ENCODE data around the gene ANKUB1.

The ANKUB1 gene

DNA sequence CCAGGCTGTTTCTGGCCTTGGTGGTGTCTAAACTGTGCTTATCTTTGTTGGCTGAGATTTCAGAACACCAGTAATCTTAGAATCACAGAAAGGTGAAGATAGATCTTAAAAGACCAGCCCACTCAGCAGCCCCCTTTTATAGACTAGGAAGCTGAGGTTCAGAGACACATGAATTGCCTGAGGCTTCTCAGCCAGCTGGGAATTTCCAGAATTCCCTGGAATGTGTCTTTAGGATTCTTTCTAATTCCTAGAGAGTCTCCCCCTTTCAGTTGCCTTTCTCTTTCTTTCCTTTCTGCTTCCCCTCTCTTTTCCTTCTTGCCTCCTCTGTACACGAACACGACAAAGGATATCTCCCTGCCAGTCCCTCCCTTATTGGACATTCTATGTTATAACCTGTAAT is 19.5 kb downstream of the ANKUB1 start:
- ChIA-PET POLR2A (interaction anchor here (1.1 to 1.2 kb wide), 2 partner anchors 21 to 40 kb away, joined by 3 read pairs; partner anchors contain the start of gene RNF13), CTCF (interaction anchor here (0.7 to 3.0 kb wide), 4 partner anchors 9 to 656 kb away, joined by 3 to 21 read pairs (median 6); no protein-coding TSS in a partner anchor)
- TF ChIP-seq LEF1 (IDR thresholded peaks at IDR 0.05; ENCODE audit: borderline replicate concordance) (no peak), BHLHE40 (IDR thresholded peaks at IDR 0.05; ENCODE audit: borderline replicate concordance) (no peak), SP1 (IDR thresholded peaks at IDR 0.05) (no peak), FOXK2 (IDR thresholded peaks at IDR 0.05) (no peak), TARDBP (IDR thresholded peaks at IDR 0.05) (no peak)
- DNase-seq (ENCODE audit: extremely low spot score), result no peak

- ChIA-PET CTCF (interaction anchor here (0.5 to 3.0 kb wide), 16 partner anchors 8 to 1979 kb away, joined by 3 to 21 read pairs (median 5); no protein-coding TSS in a partner anchor), POLR2A (interaction anchor here (1.2 kb wide), 1 partner anchor 20 kb away, joined by 3 read pairs; no protein-coding TSS in a partner anchor)
- TF ChIP-seq FOXM1 (IDR thresholded peaks at IDR 0.05; ENCODE audit: borderline replicate concordance) (no peak), LEF1 (IDR thresholded peaks at IDR 0.05; ENCODE audit: borderline replicate concordance) (no peak), ELF4 (IDR thresholded peaks at IDR 0.05) (no peak)
- TF ChIP-seq, protein P1, sequence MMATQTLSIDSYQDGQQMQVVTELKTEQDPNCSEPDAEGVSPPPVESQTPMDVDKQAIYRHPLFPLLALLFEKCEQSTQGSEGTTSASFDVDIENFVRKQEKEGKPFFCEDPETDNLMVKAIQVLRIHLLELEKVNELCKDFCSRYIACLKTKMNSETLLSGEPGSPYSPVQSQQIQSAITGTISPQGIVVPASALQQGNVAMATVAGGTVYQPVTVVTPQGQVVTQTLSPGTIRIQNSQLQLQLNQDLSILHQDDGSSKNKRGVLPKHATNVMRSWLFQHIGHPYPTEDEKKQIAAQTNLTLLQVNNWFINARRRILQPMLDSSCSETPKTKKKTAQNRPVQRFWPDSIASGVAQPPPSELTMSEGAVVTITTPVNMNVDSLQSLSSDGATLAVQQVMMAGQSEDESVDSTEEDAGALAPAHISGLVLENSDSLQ (IDR thresholded peaks at IDR 0.05), result peak; percentile 94
- peak; percentile 70 for DNase-seq (ENCODE audit: extremely low spot score)
Observed at GRCh38 chr3:149771652-149772271, 20.6 kb downstream of the ANKUB1 start.

GRCh38 chr3:149770246-149770645 is 22.1 kb downstream of the ANKUB1 start:
- ChIA-PET CTCF (interaction anchor here (3.0 kb wide), 1 partner anchor 38 kb away, joined by 21 read pairs; no protein-coding TSS in a partner anchor), POLR2A (no interaction called here)

DNA sequence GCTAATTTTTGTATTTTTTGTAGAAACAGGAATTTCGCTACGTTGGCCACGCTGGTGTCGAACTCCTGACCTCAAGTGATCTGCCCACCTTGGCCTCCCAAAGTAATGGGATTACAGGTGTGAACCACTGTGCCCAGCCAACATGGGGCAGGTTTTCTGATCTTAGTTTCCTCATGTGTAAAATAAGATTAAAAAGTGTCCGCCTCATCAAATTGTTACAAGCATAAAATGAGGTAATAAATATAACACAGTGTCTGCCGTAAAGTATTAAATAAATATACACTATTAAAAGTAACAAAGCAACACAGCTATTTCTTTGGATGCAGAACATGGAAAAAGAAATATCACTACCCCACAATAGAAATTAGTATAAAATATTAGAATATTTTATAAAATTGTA is 23.6 kb downstream of the ANKUB1 start:
- ChIA-PET POLR2A (no interaction called here), CTCF (interaction anchor here (4.4 kb wide), 1 partner anchor 40 kb away, joined by 28 read pairs; no protein-coding TSS in a partner anchor)
- DNase-seq (ENCODE audit: extremely low spot score), result no peak
- TF ChIP-seq LEF1 (IDR thresholded peaks at IDR 0.05; ENCODE audit: borderline replicate concordance), result no peak
- TF ChIP-seq ZNF384 (IDR thresholded peaks at IDR 0.05), result no peak
- no peak for TF ChIP-seq CTBP1 (IDR thresholded peaks at IDR 0.05; ENCODE audit: borderline replicate concordance)
- TF ChIP-seq NFRKB (IDR thresholded peaks at IDR 0.05), result no peak
- TF ChIP-seq ARNT (IDR thresholded peaks at IDR 0.05), result no peak
- TF ChIP-seq BHLHE40 (IDR thresholded peaks at IDR 0.05; ENCODE audit: borderline replicate concordance), result no peak
- TF ChIP-seq FOXM1 (IDR thresholded peaks at IDR 0.05; ENCODE audit: borderline replicate concordance), result no peak

More at GRCh38 chr3:149770246-149770645, 22.1 kb downstream of the ANKUB1 start:
- TF ChIP-seq NFRKB (IDR thresholded peaks at IDR 0.05), result no peak
- TF ChIP-seq SP1 (IDR thresholded peaks at IDR 0.05), result no peak
- no peak for TF ChIP-seq TARDBP (IDR thresholded peaks at IDR 0.05)
- no peak for TF ChIP-seq FOXM1 (IDR thresholded peaks at IDR 0.05; ENCODE audit: borderline replicate concordance)
- no peak for TF ChIP-seq L3MBTL2 (conservative IDR thresholded peaks at IDR 0.05)
- no peak for TF ChIP-seq ARNT (IDR thresholded peaks at IDR 0.05)
- TF ChIP-seq ZNF384 (IDR thresholded peaks at IDR 0.05), result no peak
- no peak for TF ChIP-seq LEF1 (IDR thresholded peaks at IDR 0.05; ENCODE audit: borderline replicate concordance)
- TF ChIP-seq, protein P1 (IDR thresholded peaks at IDR 0.05), result no peak
- no peak for TF ChIP-seq HDGF (IDR thresholded peaks at IDR 0.05; ENCODE audit: borderline replicate concordance)
- DNase-seq (ENCODE audit: extremely low spot score), result no peak

DNA sequence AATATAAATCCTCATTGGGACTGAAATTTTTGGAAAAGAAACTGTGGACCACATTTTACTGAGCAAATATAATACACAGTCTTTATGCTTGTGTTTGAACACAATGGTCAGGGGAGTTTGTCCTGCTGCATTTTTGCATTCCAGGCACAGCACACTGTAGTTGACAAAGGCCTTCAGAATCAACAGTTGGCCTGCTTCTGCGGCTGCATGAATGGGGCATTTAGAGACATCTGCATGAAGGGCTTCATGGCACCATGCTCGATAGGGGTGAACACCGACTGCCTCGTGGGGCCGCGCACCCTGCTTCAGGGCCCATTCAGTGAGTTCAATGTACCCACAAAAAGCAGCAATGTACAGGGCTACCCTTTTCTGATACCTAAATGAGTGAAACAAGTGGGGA is 24.6 kb downstream of the ANKUB1 start:
- ChIA-PET POLR2A (no interaction called here), CTCF (interaction anchor here (0.5 to 4.4 kb wide), 2 partner anchors 41 to 66 kb away, joined by 4 to 28 read pairs; no protein-coding TSS in a partner anchor)
- DNase-seq (ENCODE audit: extremely low spot score), result no peak
- TF ChIP-seq, protein P1 (IDR thresholded peaks at IDR 0.05), result no peak

DNA sequence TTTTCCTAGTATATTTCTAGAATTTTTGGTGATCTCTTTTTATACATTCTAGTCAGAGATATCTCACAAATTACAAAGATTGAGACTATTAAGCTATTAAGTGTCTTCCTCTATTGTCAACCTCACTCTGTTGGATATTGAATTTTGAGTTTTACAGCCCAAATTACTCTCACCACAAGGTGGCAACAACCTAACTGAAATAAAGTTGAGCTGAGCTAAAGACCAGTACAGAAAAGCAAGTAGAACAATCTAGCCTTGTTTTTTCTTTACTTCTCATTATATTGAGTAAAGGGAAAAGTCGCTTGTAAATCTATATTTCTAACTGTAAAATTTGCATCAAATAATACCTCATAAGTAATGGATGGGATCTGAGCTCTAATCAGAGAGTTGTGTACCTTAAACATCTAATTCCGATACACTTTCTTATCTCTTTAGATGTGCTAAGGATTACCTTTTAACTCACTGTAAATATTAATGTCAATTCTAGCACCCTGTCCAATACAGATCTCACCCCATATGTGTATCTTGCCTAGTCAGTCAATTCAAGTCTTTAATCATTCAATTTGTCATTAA is 26.5 kb downstream of the ANKUB1 start:
- ChIA-PET POLR2A (interaction anchor here (1.0 to 1.6 kb wide), 2 partner anchors 14 to 42 kb away, joined by 4 read pairs; partner anchors contain the start of gene COMMD2), CTCF (interaction anchor here (0.5 to 4.4 kb wide), 9 partner anchors 10 to 454 kb away, joined by 3 to 28 read pairs (median 4); partner anchors contain the start of gene COMMD2)
- DNase-seq (ENCODE audit: extremely low spot score), result no peak
- TF ChIP-seq HDGF (IDR thresholded peaks at IDR 0.05; ENCODE audit: borderline replicate concordance) (no peak), TARDBP (IDR thresholded peaks at IDR 0.05) (no peak), ELF4 (IDR thresholded peaks at IDR 0.05) (no peak), ZNF384 (IDR thresholded peaks at IDR 0.05) (no peak), ARNT (IDR thresholded peaks at IDR 0.05) (no peak), L3MBTL2 (conservative IDR thresholded peaks at IDR 0.05) (no peak), BHLHE40 (IDR thresholded peaks at IDR 0.05; ENCODE audit: borderline replicate concordance) (no peak)

GRCh38 chr3:149764302-149764701 is 28.1 kb downstream of the ANKUB1 start:
- POLR2A ChIA-PET, result no interaction called here

More at GRCh38 chr3:149764302-149764701, 28.1 kb downstream of the ANKUB1 start:
- CTCF ChIA-PET, result interaction anchor here (4.4 kb wide), 1 partner anchor 44 kb away, joined by 28 read pairs; no protein-coding TSS in a partner anchor
- no peak for TF ChIP-seq LEF1 (IDR thresholded peaks at IDR 0.05; ENCODE audit: borderline replicate concordance)
- TF ChIP-seq, protein P1 (IDR thresholded peaks at IDR 0.05), result no peak
- no peak for TF ChIP-seq ARNT (IDR thresholded peaks at IDR 0.05)
- TF ChIP-seq SUZ12 (IDR thresholded peaks at IDR 0.05), result no peak
- no peak for TF ChIP-seq FOXK2 (IDR thresholded peaks at IDR 0.05)
- TF ChIP-seq ELF4 (IDR thresholded peaks at IDR 0.05), result no peak
- TF ChIP-seq CTBP1 (IDR thresholded peaks at IDR 0.05; ENCODE audit: borderline replicate concordance), result no peak
- TF ChIP-seq L3MBTL2 (conservative IDR thresholded peaks at IDR 0.05), result no peak
- DNase-seq (ENCODE audit: extremely low spot score), result no peak
